ENCODE data around the gene CDKN1C.
A peak's percentile ranks its signal among the peaks of the same experiment; 100 is the strongest.

Gene CDKN1C

GRCh38 chr11:2885678-2886081, at the start of gene CDKN1C:
TSS of gene CDKN1C (minus strand) at chr11:2885775. CDS start at chr11:2885456, 319 bp downstream.
- in situ Hi-C loops (cut with HindIII; ENCODE audit: low pct_unique_long_range_greater_than_20kb, low sequenced_read_pairs), result no loop called here
- DNase-seq (ENCODE audit: low read depth in 1 of 2, low spot score in 1 of 2), result peak; percentile 84 to 92
- TF ChIP-seq JUND (IDR thresholded peaks at IDR 0.05; ENCODE audit: low read depth), result no peak

GRCh38 chr11:2934611-2935239, 49.1 kb upstream of the CDKN1C start:
- no peak for DNase-seq (ENCODE audit: low read depth in 1 of 2, low spot score in 1 of 2)
- TF ChIP-seq JUND (IDR thresholded peaks at IDR 0.05; ENCODE audit: low read depth), result no peak
- in situ Hi-C loops (cut with HindIII; ENCODE audit: low pct_unique_long_range_greater_than_20kb, low sequenced_read_pairs), result no loop called here

- no peak for TF ChIP-seq JUND (IDR thresholded peaks at IDR 0.05; ENCODE audit: low read depth)
- no peak for DNase-seq (ENCODE audit: low read depth in 1 of 2, low spot score in 1 of 2)
- in situ Hi-C loops (cut with HindIII; ENCODE audit: low pct_unique_long_range_greater_than_20kb, low sequenced_read_pairs), result no loop called here
Measured at GRCh38 chr11:2934021-2934550, 48.5 kb upstream of the CDKN1C start.

GRCh38 chr11:2933375-2934020, 47.9 kb upstream of the CDKN1C start:
- peak; percentile 60 to 90 for DNase-seq (ENCODE audit: low read depth in 1 of 2, low spot score in 1 of 2)
- in situ Hi-C loops (cut with HindIII; ENCODE audit: low pct_unique_long_range_greater_than_20kb, low sequenced_read_pairs), result no loop called here
- no peak for TF ChIP-seq JUND (IDR thresholded peaks at IDR 0.05; ENCODE audit: low read depth)

GRCh38 chr11:2932850-2933251, 47.3 kb upstream of the CDKN1C start:
- in situ Hi-C loops (cut with HindIII; ENCODE audit: low pct_unique_long_range_greater_than_20kb, low sequenced_read_pairs), result no loop called here
- DNase-seq (ENCODE audit: low read depth in 1 of 2, low spot score in 1 of 2), result no peak
- no peak for TF ChIP-seq JUND (IDR thresholded peaks at IDR 0.05; ENCODE audit: low read depth)

- no peak for TF ChIP-seq JUND (IDR thresholded peaks at IDR 0.05; ENCODE audit: low read depth)
- DNase-seq (ENCODE audit: low read depth in 1 of 2, low spot score in 1 of 2), result no peak
- in situ Hi-C loops (cut with HindIII; ENCODE audit: low pct_unique_long_range_greater_than_20kb, low sequenced_read_pairs), result no loop called here
Measured at GRCh38 chr11:2931771-2932738, 46.5 kb upstream of the CDKN1C start.

GRCh38 chr11:2931420-2931746, 45.8 kb upstream of the CDKN1C start:
- no peak for DNase-seq (ENCODE audit: low read depth in 1 of 2, low spot score in 1 of 2)
- TF ChIP-seq JUND (IDR thresholded peaks at IDR 0.05; ENCODE audit: low read depth), result no peak
- in situ Hi-C loops (cut with HindIII; ENCODE audit: low pct_unique_long_range_greater_than_20kb, low sequenced_read_pairs), result no loop called here

- DNase-seq (ENCODE audit: low read depth in 1 of 2, low spot score in 1 of 2), result peak; percentile 83 to 86
- TF ChIP-seq JUND (IDR thresholded peaks at IDR 0.05; ENCODE audit: low read depth), result no peak
- in situ Hi-C loops (cut with HindIII; ENCODE audit: low pct_unique_long_range_greater_than_20kb, low sequenced_read_pairs), result no loop called here
Measured at GRCh38 chr11:2930704-2931419, 45.3 kb upstream of the CDKN1C start.

- no peak for TF ChIP-seq JUND (IDR thresholded peaks at IDR 0.05; ENCODE audit: low read depth)
- in situ Hi-C loops (cut with HindIII; ENCODE audit: low pct_unique_long_range_greater_than_20kb, low sequenced_read_pairs), result no loop called here
- DNase-seq (ENCODE audit: low read depth in 1 of 2, low spot score in 1 of 2), result peak in 1 of 2 experiments; percentile 49
Measured at GRCh38 chr11:2929950-2930703, 44.6 kb upstream of the CDKN1C start.

GRCh38 chr11:2929531-2929949, 44.0 kb upstream of the CDKN1C start:
- TF ChIP-seq JUND (IDR thresholded peaks at IDR 0.05; ENCODE audit: low read depth), result no peak
- in situ Hi-C loops (cut with HindIII; ENCODE audit: low pct_unique_long_range_greater_than_20kb, low sequenced_read_pairs), result no loop called here
- peak; percentile 73 to 78 for DNase-seq (ENCODE audit: low read depth in 1 of 2, low spot score in 1 of 2)
